ENCODE measurements around the gene PPP2R1A. TPM values are rescaled to one million over a fixed set of nuclear protein-coding genes. Genes with fewer than 3 reads are reported as not detected.

The PPP2R1A gene
- total RNA-seq: 184 TPM
- long read RNA-seq, full-length matches to known transcripts: 804 of 868 reads
- long read RNA-seq, partial matches to known transcripts: 44 of 868 reads
- long read RNA-seq, other reads (novel, unspliced or antisense): 20 of 868 reads

DNA sequence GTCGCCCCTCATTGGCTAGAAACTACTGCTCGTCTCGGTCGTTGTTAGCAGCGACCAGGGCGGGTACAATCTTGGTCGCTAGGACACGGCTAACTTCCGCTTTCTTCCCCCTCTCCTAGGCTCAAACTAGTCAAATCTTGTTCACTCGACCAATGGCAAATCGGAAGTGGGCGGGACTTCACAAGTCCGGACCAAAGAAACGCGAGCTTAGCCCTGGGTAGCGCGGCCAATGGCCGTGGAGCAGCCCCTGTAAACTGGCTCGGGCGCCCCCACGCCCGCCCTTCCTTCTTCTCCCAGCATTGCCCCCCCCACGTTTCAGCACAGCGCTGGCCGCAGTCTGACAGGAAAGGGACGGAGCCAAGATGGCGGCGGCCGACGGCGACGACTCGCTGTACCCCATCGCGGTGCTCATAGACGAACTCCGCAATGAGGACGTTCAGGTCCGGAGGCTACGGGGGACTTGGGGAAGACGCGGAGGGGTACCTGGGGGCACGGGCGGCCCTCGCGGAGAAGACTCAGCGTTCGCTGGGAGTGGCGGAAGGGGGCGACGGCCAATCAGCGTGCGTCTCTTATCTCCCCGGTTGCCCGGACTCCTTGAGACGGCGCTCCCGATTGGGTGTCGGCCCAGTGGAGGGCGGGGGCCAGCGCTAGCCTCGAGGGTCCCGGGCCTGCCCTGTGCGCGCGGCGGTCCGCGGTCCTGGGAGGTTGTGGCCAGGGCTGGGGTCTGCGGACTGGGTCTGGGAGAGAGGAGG lies at the start of gene PPP2R1A:
Gene PPP2R1A, plus strand, starts transcription at position 318 of the 752 bp plus-strand sequence. Its CDS starts 45 bp downstream, at position 363.
- peak; percentile 99 for DNase-seq (ENCODE audit: low spot score)

DNA sequence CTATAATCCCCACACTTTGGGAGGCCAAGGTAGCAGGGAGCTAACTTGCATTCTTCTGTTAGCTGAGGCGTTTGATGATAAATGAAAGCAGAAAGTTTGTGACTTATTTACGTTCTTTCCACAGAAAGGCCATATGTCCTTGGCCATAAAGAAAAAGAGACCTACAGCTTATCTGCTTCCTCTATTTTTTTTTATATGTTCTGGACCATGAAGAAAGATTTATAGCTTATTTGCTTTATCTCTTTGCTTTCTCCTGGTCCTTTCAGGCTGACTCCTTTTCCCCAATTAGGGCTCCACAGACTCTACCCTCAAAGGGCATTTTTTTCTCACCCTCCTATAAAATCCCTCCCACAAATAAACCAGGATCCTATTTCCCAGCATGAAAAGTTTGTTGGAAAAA lies 48.6 kb upstream of the PPP2R1A start:
- no peak for DNase-seq (ENCODE audit: low spot score)

DNA sequence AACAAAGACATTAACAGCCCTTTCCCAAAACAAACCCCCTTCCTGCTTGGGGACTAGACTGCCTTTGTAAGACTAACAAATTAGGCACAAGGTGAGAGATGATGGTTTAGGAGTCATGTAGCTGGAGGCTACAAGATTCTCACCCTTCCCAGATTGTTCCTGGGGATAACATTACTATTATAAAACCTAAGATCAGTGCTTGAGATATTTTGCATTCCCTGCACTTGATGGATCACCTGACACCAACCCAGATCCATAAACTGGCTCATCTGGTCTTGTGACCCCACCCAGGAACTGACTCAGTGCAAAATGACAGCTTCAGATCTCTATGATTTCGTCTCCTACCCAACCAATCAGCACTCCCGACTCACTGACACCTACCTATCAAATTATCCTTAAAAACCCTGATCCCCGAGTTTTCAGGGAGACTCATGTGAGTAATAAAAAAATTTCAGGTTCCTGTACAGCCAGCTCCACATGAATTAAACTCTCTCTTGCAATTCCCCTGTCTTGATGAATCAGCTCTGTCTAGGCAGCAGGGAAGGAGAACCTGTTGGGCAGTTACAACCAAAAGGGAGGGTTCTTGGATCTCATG lies 47.8 kb upstream of the PPP2R1A start:
- no peak for DNase-seq (ENCODE audit: low spot score)

DNA sequence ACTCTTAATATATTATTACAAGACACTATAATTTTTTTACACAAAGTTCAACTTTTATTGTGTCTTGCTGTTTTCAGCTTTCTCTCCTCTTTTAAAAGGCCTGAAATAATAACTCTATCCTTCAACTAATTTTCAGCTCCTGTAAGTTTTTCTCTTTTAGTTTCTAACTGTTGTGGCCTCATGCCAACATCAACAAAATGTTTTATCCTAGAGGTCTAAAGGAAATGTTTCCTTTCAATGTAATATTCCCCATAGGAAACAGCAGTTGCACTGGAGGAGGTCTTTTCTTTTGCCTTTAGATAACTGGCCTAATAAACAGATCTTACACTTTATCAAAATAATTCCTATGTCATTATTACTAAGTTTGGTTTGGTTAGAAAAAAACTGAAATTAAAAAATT lies 41.6 kb upstream of the PPP2R1A start:
- DNase-seq (ENCODE audit: low spot score): no peak

DNA sequence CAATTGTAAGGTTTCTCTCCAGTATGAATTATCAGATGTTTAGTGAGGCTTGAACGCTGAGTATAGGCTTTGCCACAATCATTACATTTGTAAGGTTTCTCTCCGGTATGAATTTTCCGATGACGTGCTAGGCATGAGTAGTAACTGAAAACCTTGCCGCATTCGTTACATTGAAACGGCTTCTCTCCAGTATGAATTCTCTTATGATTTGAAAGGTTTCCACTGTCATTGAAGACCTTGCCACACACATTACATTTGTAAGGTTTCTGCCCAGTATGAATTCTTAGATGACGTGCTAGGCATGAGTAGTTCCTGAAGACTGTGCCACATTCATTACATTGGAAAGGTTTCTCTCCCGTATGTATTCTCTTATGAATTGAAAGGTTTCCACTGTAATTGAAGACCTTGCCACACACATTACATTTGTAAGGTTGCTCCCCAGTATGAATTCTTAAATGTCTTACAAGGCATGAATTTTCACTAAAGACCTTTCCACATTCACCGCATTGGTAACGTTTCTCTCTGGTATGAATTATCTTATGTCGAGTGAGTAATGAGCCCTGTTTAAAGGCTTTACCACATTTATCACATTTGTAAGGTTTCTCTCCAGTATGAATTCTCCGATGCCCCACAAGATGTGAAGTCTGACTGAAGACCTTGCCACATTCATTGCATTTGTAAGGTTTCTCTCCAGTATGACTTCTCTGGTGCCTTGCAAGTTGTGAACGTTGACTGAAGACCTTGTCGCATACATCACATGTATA lies 34.1 kb upstream of the PPP2R1A start:
- no peak for DNase-seq (ENCODE audit: low spot score)

DNA sequence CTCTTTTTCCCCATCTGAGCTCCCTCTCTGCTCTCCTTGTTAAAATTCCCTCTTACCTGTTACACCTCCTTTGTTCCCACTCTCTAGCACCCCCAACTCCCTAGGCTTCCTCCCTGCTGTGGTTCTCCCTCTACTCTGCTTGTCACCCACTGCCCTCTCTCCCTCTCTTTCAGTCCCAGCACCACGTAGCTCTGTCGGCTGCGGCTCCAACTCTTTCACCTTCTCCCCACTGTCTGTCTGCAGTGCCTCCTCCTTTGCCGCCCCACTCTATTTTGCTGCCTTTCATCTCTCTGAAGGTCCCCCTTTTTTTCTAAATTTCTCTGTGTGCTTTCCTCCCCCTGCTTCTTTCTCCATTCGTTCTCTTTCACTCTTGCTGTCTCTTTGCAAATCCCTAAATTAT lies 19.5 kb upstream of the PPP2R1A start:
- DNase-seq (ENCODE audit: low spot score): no peak

DNA sequence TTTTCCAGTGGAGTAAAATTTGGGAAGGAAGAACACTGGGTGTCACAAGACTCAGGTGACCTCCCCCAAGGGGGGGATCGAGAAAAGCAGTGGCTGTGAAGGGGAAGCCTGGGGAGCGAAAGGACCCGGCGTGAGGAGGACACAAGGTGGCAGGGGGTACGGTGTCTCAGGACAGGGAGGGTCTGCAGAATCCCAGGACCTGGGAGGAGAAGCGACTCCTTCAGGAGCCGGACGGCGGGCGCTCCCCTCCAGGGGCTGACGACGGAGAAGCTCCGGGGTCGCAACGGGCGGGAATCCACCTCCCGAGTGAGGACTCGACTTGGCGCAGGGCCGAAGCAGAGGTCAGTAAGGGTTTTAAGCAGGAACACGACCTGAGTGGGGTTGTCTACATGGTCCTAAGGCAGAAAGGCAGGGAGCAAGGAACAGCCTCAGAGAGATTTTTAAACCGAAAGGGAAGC lies 19.0 kb upstream of the PPP2R1A start:
- no peak for DNase-seq (ENCODE audit: low spot score)

DNA sequence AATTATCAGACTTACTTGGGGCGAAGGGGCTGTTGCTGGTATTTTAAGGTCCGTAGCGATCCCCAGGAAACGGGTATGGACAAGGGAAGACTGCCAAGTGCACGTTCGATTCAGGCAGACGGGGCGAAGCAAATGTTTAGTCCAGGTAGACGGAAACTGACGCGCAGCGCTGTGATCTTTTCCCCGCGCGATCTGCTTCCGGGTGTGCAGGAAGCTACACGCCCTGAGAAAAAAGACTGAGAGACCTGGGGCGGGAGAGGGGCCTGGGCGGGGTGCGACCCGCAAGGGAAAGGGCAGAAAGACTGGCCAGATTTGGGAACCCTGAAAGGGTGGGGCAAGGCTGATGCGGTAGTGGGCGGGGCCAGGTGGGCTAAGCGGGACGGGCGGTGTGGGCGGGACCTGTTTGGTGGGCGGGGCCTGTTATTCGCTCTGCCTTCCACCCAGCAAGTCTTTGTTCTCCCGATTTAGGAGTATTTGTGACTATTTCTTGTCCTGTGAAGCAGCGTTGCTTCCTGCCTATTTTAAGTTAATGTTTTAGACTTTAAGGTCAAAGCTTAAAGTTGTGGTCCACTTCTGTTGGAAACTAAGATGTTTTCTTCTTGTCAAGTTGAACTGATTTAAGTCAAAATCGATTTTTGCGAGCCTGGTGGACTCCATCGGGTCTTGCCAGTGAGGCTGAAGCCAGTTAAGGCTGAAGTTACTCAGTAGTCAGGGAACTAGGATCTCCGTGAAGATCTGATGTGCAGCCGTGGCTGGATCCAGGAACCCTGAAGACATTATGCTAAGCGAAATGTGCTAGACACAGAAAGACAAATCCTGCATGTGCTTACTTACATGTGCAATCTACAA lies 18.3 kb upstream of the PPP2R1A start, which contains the start of gene ZNF836:
Gene ZNF836, minus strand, starts transcription at position 301 of the 849 bp plus-strand sequence. CDS start 3,549 bp downstream, outside the sequence.
- peak; percentile 95 for DNase-seq (ENCODE audit: low spot score)

DNA sequence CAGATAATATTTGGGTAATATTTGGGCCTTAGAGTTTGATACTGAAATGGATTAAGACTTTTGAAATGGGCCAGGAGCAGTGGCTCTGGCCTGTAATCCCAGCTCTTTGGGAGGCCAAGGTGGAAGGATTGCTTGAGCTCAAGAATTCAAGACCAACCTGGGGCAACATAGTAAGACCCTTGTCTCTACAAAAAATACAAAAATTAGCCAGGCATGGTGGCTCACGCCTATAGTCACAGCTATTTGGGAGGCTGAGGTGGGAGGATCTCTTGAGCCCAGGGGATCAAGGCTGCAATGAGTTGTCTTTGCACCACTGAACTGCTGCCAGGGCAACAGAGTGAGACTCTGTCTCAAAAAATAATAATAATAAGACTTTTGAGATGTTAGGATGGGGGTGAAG lies 17.5 kb upstream of the PPP2R1A start:
- DNase-seq (ENCODE audit: low spot score): no peak

DNA sequence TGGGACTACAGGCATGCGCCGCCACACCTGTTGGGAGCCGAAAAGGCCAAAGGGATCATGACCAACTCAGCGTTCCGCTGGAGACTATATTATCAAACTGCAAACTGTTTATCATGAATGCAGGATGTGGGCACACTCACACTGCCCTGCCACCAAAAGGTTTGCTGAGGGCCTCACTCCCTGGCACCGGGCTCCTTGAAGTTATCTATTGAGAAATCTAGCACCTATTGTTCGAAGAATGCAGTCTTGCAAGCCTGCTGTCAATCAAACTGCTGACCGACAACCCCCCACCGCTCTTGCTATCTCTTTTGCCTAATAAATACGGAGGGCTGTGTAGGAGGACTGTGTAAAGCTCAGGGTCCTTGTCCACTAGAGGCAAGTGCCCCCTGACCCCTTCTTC lies 13.3 kb upstream of the PPP2R1A start:
- DNase-seq (ENCODE audit: low spot score): no peak

DNA sequence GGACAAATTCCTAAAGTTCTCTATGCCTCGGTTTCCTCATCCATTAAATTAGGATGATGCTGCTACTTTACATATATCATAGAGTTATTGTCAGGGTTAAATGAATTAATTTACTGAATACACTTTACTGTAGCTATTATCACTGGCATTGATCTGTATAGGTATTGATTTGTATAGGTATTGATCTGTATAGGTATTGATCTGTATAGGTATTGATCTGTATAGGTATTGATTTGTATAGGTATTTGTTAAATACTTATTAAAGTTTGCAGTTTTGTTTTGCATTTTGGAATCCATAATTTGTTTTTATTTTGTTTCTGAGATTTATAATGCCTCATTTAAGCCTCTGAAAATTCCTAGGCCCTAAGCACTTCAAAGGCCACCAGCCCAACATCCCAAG lies 2.4 kb upstream of the PPP2R1A start:
- DNase-seq (ENCODE audit: low spot score): no peak

DNA sequence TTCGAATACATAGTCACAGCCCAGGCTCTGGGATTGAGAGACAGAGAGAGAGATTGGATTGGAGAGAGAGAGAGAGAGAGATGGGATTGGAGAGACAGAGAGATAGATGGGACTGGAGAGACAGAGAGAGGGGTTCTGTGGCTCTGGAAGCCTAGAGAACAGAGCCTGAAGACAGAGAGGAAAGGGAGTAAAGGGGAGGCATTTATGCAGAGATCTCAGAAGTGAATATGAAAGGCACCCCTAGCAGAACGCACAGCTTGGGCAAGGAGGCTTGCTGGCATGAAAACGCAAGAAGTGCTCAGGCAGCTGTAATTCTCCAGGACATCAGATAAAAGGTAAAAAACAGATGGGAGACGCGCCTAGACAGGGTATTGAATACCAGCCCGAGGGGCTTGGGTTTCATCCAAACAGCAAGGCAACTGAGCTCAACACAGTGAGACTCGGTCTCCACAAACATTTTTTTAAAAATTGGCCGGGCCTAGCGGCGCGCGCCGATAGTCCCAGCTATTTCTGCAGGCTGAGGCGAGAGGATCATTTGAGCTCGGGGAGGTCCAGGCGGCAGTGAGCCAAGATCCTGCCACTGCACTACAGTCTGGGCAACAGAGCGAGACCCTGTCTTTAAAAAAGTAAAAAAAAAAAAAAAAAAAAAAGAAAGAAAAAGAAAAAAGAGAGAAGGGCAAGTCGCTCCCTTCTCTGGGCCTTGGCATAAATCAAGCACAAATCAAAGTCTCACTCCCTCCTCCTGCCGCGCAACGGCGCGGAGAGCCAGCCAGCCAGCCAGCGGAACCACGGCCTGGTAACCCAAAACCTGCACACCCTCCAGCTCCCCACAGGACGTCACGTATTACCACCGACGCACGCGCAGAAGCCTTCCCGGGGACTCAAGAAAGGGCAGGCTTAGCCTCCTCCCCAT lies 774 bp upstream of the PPP2R1A start:
- DNase-seq (ENCODE audit: low spot score): no peak

DNA sequence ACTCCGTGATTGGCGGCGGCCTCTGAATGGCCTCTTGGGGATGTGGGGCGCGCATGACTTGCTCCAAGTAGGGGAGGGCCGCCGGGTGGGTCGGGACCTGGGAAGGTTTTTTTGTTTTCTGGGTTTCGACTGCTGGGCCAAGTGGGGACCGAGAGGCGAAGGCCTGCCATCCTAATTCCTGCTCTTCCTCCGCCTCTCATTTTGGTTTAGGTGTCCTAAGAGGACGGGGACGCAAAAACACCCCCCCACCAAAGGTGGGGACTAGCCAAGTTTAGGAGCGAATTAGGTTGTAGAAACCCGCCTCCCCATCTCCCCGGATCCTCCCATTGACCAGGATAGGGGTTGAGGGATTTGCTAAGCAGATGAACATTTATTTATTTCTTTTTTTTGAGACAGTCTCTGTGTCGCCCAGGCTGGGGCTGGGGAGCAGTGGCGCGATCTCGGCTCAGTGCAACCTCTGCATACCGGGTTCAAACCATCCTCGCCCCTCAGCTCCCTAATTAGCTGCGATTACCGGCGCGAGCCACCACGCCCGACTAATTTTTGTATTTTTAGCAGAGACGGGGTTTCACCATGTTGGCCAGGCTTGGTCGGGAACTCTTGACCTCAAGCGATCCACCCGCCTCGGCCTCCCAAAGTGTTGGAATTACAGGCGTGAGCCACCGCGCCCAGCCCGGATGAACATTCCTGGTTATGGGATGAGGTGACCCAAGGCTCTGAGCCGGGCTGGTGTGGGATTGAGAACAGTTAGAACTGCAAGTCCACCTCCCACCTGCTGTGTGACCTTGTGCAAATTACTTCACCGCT lies 838 bp downstream of the PPP2R1A start:
- no peak for DNase-seq (ENCODE audit: low spot score)

DNA sequence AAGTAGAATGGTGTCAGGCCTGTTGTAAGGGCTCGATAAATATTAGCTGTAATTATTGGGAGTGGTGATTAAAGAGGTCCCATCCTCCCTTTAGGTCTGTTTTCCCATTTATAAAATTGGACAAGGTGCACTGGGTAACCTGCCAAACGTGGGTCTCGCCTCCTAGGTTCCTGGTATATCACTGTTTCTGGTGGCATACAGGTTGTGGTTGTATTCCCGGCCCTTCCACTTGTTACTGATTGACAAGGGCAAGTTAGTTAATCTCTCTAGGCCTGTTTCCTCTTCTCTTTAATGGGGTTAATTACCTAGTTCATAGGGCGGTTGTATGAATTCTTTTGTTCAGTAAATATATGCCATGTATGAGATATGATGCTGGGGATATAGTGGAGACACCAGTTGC lies 1.5 kb downstream of the PPP2R1A start:
- no peak for DNase-seq (ENCODE audit: low spot score)

DNA sequence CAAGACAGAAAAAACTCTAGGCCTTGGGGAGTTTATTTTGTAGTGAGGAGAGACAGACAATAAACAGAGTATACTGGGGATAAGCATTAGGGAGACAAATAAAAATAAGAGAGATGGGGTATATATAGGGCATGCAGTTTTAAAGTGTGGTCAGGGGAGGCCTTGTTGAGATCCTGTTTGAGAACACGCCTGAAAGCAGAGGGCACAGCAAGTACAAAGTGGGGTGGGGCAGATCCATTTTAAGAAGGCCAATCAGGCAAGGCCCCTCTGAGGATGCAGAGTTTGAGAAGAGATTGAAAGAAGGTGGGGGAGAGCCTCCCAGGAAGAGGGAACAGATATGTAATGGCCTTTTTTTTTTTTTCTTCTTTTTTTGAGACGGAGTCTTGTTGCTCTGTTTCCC lies 2.1 kb downstream of the PPP2R1A start:
- no peak for DNase-seq (ENCODE audit: low spot score)

DNA sequence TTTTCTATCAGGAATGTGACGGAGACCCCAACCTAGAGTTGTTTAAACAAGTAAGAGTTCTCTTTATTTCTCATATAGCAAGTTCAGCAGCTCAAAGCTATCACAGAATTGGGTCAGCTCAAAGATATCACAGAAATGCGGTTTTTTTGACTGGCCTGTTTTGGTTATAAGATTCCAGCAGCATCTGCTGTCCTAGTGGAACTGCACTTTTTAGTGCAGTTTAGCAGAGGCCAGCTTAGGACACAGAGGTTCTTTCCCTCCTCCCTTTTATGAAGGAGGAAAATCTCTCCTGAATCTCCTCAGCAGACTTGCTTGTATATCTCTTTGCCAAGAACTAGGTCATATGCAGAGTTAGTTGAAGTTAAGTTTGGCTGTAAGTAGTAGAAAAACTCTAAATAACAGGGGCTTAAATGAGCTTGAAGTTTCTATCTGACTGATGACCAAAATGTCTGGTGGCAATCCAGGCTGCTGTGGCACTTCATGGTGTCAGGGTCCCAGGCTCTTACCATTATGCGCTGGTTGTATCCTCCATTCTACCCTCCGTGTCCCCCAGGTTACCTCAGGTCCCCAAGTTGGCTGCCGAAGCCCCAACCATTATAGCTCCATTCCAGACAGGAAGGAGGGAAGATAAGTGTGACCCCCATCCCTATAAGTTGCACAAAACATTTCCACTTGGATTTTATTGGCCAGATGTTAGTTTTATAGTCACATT lies 6.6 kb downstream of the PPP2R1A start:
- no peak for DNase-seq (ENCODE audit: low spot score)

DNA sequence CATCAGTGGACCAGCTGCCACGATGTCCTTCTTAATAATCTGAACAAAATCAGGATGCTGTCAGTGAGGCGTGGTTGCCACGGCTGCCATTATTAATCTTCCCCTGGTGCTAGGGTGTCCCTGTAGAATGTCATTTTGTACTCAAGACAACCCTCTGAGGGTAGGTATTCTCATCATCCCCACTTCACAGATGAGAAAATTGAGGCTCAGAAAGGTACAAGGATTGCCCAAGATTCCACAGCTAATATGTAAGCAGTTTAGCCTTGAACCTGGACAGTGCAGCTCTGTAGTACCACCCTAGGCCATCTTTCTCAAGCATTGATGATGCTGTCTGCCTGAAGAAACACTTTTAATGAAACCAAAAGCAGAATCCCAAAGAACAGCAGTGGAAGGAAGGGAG lies 8.1 kb downstream of the PPP2R1A start:
- no peak for DNase-seq (ENCODE audit: low spot score)

DNA sequence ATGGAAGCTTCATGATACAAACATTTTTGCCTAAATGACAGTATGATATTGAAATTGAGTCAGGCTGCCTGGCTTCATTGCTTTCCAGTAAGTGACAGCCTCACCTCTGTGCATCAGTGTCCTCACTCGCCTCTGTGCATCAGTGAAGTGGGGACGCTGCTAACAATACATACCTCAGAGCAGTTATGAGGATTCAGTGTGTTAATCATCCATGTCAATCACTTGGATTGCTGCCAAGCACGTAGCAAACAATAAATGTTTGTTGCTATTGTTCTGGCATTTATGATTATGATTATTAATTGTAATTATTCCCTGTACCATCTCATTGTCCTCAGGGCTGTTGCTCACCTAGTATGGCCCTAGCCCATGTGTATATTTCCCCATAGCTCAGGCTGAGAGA lies 8.8 kb downstream of the PPP2R1A start:
- DNase-seq (ENCODE audit: low spot score): no peak
